SK-N-SH (cell line): ENCODE results near the gene ZFC3H1. TPM values are rescaled to one million over a fixed set of nuclear protein-coding genes. Genes with fewer than 3 reads are reported as not detected.

Source experiments
- CTCF ChIA-PET: fragments of 300-600, 350-600 bp; formaldehyde crosslinking; extraction: SDS; loops from one replicate; lab custom pipeline; 2021; lab: Yijun Ruan, JAX
- POLR2A ChIA-PET: fragments of 350-600 bp; sonication (Branson Sonifier 250); formaldehyde crosslinking; extraction: SDS; loops from one replicate; lab custom pipeline; 2020; ENCODE audit warnings: antibody characterized with exemption, inconsistent platforms; lab: Yijun Ruan, JAX
- DNase-seq: peaks from one replicate; pipeline ENCODE4 v3.0.0; 2012
- H2AFZ ChIP-seq: fragments of 200-600 bp; sonication (generic); 2 replicates; pipeline ENCODE4 v1.8.1; 2016; ENCODE audit warnings: antibody characterized with exemption, mild to moderate bottlenecking, low read depth
- H3F3A ChIP-seq: fragments of 200-600 bp; sonication (generic); replicated peaks from 2 replicates; pipeline ENCODE3; 2016; ENCODE audit warnings: antibody characterized with exemption, mild to moderate bottlenecking; ENCODE audit not compliant: insufficient read depth
- H3K27ac ChIP-seq, 2 experiments: fragments of 200-500 bp in 1 of 2; fragments of 200-600 bp in 1 of 2; sonication (Bioruptor generic) in 1 of 2; sonication (generic), shearing (Covaris generic) in 1 of 2; 2 replicates each; pipeline versions ENCODE4 v1.5.1 to v1.6.1; 2014 to 2016; ENCODE audit warnings: low read depth in 2 of 2, inconsistent platforms in 1 of 2, low read length in 1 of 2, mild to moderate bottlenecking in 1 of 2, mixed read lengths in 1 of 2
- H3K27me3 ChIP-seq: fragments of 200-600 bp; sonication (generic), shearing (Covaris generic); 2 replicates; pipeline ENCODE4 v1.6.1; 2016; ENCODE audit warnings: mixed run types; ENCODE audit not compliant: insufficient read depth
- H3K36me3 ChIP-seq, 2 experiments: fragments of 200-500 bp in 1 of 2; fragments of 200-600 bp in 1 of 2; sonication (Bioruptor generic) in 1 of 2; sonication (generic) in 1 of 2; replicated peaks in 1 of 2; 2 replicates each; pipeline versions ENCODE3 to v1.5.1; 2014 to 2016; ENCODE audit warnings: low read length in 1 of 2, mild to moderate bottlenecking in 1 of 2; ENCODE audit not compliant: insufficient read depth in 2 of 2, control insufficient read depth in 1 of 2
- H3K4me1 ChIP-seq, 2 experiments: fragments of 200-500 bp in 1 of 2; fragments of 200-600 bp in 1 of 2; sonication (Bioruptor generic) in 1 of 2; sonication (generic), shearing (Covaris generic) in 1 of 2; 2 replicates each; pipeline versions ENCODE4 v1.5.1 to v1.6.1; 2014 to 2016; ENCODE audit warnings: low read depth in 1 of 2, low read length in 1 of 2, mixed run types in 1 of 2; ENCODE audit not compliant: insufficient read depth in 2 of 2, control insufficient read depth in 1 of 2
- H3K4me2 ChIP-seq: fragments of 200-600 bp; sonication (generic), shearing (Covaris generic); 2 replicates; pipeline ENCODE4 v1.6.1; 2017; ENCODE audit warnings: mixed run types
- H3K4me3 ChIP-seq, 2 experiments: fragments of 200-500 bp in 1 of 2; fragments of 200-600 bp in 1 of 2; sonication (Bioruptor generic) in 1 of 2; sonication (generic), shearing (Covaris generic) in 1 of 2; 2 replicates each; pipeline versions ENCODE4 v1.5.1 to v1.8.1; 2014 to 2016; ENCODE audit warnings: low read depth in 2 of 2, inconsistent platforms in 1 of 2, low read length in 1 of 2, mild to moderate bottlenecking in 1 of 2, mixed read lengths in 1 of 2, moderate library complexity in 1 of 2
- H3K79me2 ChIP-seq: fragments of 200-600 bp; sonication (generic); 2 replicates; pipeline ENCODE4 v1.8.1; 2017; ENCODE audit warnings: mild to moderate bottlenecking; ENCODE audit not compliant: insufficient read depth
- H3K9ac ChIP-seq: fragments of 200-600 bp; sonication (generic); 2 replicates; pipeline ENCODE4 v1.6.1; 2017; ENCODE audit warnings: mixed run types
- H3K9me2 ChIP-seq: fragments of 200-600 bp; sonication (generic); 2 replicates; pipeline ENCODE4 v1.6.1; 2017; ENCODE audit warnings: mixed run types
- H3K9me3 ChIP-seq: fragments of 200-600 bp; sonication (generic); 2 replicates; pipeline ENCODE4 v1.6.1; 2017; ENCODE audit warnings: mixed run types, mild to moderate bottlenecking, moderate library complexity
- H4K20me1 ChIP-seq: fragments of 200-600 bp; sonication (generic); 2 replicates; pipeline ENCODE4 v1.6.1; 2017; ENCODE audit warnings: mild to moderate bottlenecking, mixed run types; ENCODE audit not compliant: insufficient read depth
- EP300 ChIP-seq, 2 experiments: IDR thresholded peaks; 2 replicates each; pipeline versions ENCODE4 v1.4.0 to v1.6.1; 2012; ENCODE audit warnings: borderline replicate concordance in 1 of 2, low read depth in 1 of 2, low read length in 1 of 2
- EZH2phosphoT487 ChIP-seq: fragments of 200-600 bp; sonication (generic); IDR thresholded peaks from 2 replicates; pipeline ENCODE4 v1.6.1; 2017; ENCODE audit warnings: low read depth, mixed run types, mild to moderate bottlenecking, antibody characterized with exemption, moderate library complexity, borderline replicate concordance
- FOSL2 ChIP-seq: IDR thresholded peaks from 2 replicates; pipeline ENCODE4 v1.4.0; 2012; ENCODE audit warnings: low read depth, mild to moderate bottlenecking, moderate library complexity, borderline replicate concordance
- FOXJ3 ChIP-seq: sonication (generic); formaldehyde crosslinking; IDR thresholded peaks from 2 replicates; pipeline ENCODE4 v1.5.1; 2020; ENCODE audit warnings: mild to moderate bottlenecking, missing genetic modification reagents
- FOXM1 ChIP-seq: IDR thresholded peaks from 2 replicates; pipeline ENCODE4 v1.4.0; 2012; ENCODE audit warnings: low read depth, mild to moderate bottlenecking
- GABPA ChIP-seq: IDR thresholded peaks from 2 replicates; pipeline ENCODE4 v1.4.0; 2012; ENCODE audit warnings: low read depth, mild to moderate bottlenecking
- JUND ChIP-seq: IDR thresholded peaks from 2 replicates; pipeline ENCODE4 v1.4.0; 2012
- MXI1 ChIP-seq: IDR thresholded peaks from 2 replicates; pipeline ENCODE4 v1.6.1; 2012; ENCODE audit warnings: mild to moderate bottlenecking, low read depth, low read length, improper control_type of control experiment
- NRF1 ChIP-seq: IDR thresholded peaks from 2 replicates; pipeline ENCODE4 v1.6.1; 2012; ENCODE audit warnings: low read depth, mild to moderate bottlenecking, low read length
- RAD21 ChIP-seq: IDR thresholded peaks from 2 replicates; pipeline ENCODE4 v1.6.1; 2012; ENCODE audit warnings: mild to moderate bottlenecking, low read length
- RCOR1 ChIP-seq: fragments of 150-350 bp; IDR thresholded peaks from 2 replicates; pipeline ENCODE4 v1.6.1; 2017; ENCODE audit warnings: antibody characterized with exemption, low read length
- RXRA ChIP-seq: IDR thresholded peaks from 2 replicates; pipeline ENCODE4 v1.4.0; 2012; ENCODE audit warnings: low read depth, mild to moderate bottlenecking, borderline replicate concordance
- SIN3A ChIP-seq: IDR thresholded peaks from 2 replicates; pipeline ENCODE4 v1.6.1; 2012; ENCODE audit warnings: low read depth, mild to moderate bottlenecking, low read length, moderate library complexity, borderline replicate concordance
- SMC3 ChIP-seq: IDR thresholded peaks from 2 replicates; pipeline ENCODE4 v1.6.1; 2012; ENCODE audit warnings: low read depth, low read length, improper control_type of control experiment
- TAF1 ChIP-seq: IDR thresholded peaks from 2 replicates; pipeline ENCODE4 v1.6.1; 2012; ENCODE audit warnings: low read depth, mild to moderate bottlenecking, low read length, moderate library complexity, borderline replicate concordance
- TCF12 ChIP-seq: IDR thresholded peaks from 2 replicates; pipeline ENCODE4 v1.4.0; 2012
- TEAD4 ChIP-seq: IDR thresholded peaks from 2 replicates; pipeline ENCODE4 v1.4.0; 2012; ENCODE audit warnings: mild to moderate bottlenecking, borderline replicate concordance; ENCODE audit not compliant: insufficient read depth
- WGBS: methylation state at CpG from one replicate; pipeline ENCODE4 v1.1.6; 2017; ENCODE audit warnings: low lambda C conversion rate; 5-methylcytosine and 5-hydroxymethylcytosine counted together
- polyA plus RNA-seq, 3 experiments: library from polyadenylated mRNA; depleted of rRNA; stranded (reverse); fragments of >200 nt; gene quantifications; 2 replicates each; pipeline ENCODE4 v1.2.3, GENCODE V29; 2012
- TF ChIP-seq, protein P1 (sequence below): fragments of 200-600 bp; sonication (generic); IDR thresholded peaks from 2 replicates; pipeline ENCODE4 v1.6.1; 2017; ENCODE audit warnings: antibody characterized with exemption, mild to moderate bottlenecking, moderate library complexity
- TF ChIP-seq, protein P2 (sequence below): IDR thresholded peaks from 2 replicates; pipeline ENCODE4 v1.4.0; 2012; ENCODE audit warnings: low read depth, borderline replicate concordance
- TF ChIP-seq, protein P3 (sequence below): IDR thresholded peaks from 2 replicates; pipeline ENCODE4 v1.6.1; 2012; ENCODE audit warnings: mild to moderate bottlenecking, low read depth, low read length, moderate library complexity
- TF ChIP-seq, protein P4 (sequence below): IDR thresholded peaks from 2 replicates; pipeline ENCODE4 v1.4.0; 2012; ENCODE audit warnings: low read depth, borderline replicate concordance
- TF ChIP-seq, protein P5 (sequence below): fragments of 150-350 bp; IDR thresholded peaks from 2 replicates; pipeline ENCODE4 v1.6.1; 2017; ENCODE audit warnings: antibody characterized with exemption, low read length, low read depth, borderline replicate concordance
- TF ChIP-seq, protein P6 (sequence below): fragments of 150-350 bp; IDR thresholded peaks from 2 replicates; pipeline ENCODE4 v1.6.1; 2016; ENCODE audit warnings: mild to moderate bottlenecking, low read depth, low read length

Gene ZFC3H1
- polyA plus RNA-seq, 1 of the 3 experiments (the other 2 are of a cell fraction), result 19.1 TPM

- Histone ChIP-seq H3K27me3 (no peaks in the 10 kb centered on the region), H3K9me2 (no peaks in the 10 kb centered on the region), H3K4me1 (peaks cover 0 to 5% of the 10 kb centered on the region in 2 experiments; a peak in 2 of 4 replicates), H3K4me3 (no peak overlapping the region), H3K9ac (no peak overlapping the region), H4K20me1 (no peaks in the 10 kb centered on the region), H3K79me2 (peaks cover 29% of the 10 kb centered on the region; the same call in 1 of the 2 replicates), H2AFZ (no peak overlapping the region), H3K9me3 (no peaks in the 10 kb centered on the region), H3F3A (peaks cover 6% of the 10 kb centered on the region), H3K4me2 (no peak overlapping the region)
- POLR2A ChIA-PET, result no interaction called here
- WGBS, result 42% methylated on average over 3 of the region's 3 CpGs
- TF ChIP-seq, protein P1, sequence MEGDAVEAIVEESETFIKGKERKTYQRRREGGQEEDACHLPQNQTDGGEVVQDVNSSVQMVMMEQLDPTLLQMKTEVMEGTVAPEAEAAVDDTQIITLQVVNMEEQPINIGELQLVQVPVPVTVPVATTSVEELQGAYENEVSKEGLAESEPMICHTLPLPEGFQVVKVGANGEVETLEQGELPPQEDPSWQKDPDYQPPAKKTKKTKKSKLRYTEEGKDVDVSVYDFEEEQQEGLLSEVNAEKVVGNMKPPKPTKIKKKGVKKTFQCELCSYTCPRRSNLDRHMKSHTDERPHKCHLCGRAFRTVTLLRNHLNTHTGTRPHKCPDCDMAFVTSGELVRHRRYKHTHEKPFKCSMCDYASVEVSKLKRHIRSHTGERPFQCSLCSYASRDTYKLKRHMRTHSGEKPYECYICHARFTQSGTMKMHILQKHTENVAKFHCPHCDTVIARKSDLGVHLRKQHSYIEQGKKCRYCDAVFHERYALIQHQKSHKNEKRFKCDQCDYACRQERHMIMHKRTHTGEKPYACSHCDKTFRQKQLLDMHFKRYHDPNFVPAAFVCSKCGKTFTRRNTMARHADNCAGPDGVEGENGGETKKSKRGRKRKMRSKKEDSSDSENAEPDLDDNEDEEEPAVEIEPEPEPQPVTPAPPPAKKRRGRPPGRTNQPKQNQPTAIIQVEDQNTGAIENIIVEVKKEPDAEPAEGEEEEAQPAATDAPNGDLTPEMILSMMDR, result peak; percentile 84
- no peak for TF ChIP-seq TEAD4
- TF ChIP-seq, protein P2, sequence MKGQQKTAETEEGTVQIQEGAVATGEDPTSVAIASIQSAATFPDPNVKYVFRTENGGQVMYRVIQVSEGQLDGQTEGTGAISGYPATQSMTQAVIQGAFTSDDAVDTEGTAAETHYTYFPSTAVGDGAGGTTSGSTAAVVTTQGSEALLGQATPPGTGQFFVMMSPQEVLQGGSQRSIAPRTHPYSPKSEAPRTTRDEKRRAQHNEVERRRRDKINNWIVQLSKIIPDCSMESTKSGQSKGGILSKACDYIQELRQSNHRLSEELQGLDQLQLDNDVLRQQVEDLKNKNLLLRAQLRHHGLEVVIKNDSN, result no peak
- no peak for TF ChIP-seq SIN3A
- TF ChIP-seq, protein P3, sequence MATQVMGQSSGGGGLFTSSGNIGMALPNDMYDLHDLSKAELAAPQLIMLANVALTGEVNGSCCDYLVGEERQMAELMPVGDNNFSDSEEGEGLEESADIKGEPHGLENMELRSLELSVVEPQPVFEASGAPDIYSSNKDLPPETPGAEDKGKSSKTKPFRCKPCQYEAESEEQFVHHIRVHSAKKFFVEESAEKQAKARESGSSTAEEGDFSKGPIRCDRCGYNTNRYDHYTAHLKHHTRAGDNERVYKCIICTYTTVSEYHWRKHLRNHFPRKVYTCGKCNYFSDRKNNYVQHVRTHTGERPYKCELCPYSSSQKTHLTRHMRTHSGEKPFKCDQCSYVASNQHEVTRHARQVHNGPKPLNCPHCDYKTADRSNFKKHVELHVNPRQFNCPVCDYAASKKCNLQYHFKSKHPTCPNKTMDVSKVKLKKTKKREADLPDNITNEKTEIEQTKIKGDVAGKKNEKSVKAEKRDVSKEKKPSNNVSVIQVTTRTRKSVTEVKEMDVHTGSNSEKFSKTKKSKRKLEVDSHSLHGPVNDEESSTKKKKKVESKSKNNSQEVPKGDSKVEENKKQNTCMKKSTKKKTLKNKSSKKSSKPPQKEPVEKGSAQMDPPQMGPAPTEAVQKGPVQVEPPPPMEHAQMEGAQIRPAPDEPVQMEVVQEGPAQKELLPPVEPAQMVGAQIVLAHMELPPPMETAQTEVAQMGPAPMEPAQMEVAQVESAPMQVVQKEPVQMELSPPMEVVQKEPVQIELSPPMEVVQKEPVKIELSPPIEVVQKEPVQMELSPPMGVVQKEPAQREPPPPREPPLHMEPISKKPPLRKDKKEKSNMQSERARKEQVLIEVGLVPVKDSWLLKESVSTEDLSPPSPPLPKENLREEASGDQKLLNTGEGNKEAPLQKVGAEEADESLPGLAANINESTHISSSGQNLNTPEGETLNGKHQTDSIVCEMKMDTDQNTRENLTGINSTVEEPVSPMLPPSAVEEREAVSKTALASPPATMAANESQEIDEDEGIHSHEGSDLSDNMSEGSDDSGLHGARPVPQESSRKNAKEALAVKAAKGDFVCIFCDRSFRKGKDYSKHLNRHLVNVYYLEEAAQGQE, result no peak
- no peak for TF ChIP-seq FOSL2
- no peak for TF ChIP-seq RXRA
- TF ChIP-seq, protein P4, sequence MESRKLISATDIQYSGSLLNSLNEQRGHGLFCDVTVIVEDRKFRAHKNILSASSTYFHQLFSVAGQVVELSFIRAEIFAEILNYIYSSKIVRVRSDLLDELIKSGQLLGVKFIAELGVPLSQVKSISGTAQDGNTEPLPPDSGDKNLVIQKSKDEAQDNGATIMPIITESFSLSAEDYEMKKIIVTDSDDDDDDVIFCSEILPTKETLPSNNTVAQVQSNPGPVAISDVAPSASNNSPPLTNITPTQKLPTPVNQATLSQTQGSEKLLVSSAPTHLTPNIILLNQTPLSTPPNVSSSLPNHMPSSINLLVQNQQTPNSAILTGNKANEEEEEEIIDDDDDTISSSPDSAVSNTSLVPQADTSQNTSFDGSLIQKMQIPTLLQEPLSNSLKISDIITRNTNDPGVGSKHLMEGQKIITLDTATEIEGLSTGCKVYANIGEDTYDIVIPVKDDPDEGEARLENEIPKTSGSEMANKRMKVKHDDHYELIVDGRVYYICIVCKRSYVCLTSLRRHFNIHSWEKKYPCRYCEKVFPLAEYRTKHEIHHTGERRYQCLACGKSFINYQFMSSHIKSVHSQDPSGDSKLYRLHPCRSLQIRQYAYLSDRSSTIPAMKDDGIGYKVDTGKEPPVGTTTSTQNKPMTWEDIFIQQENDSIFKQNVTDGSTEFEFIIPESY, result no peak
- TF ChIP-seq, protein P5, sequence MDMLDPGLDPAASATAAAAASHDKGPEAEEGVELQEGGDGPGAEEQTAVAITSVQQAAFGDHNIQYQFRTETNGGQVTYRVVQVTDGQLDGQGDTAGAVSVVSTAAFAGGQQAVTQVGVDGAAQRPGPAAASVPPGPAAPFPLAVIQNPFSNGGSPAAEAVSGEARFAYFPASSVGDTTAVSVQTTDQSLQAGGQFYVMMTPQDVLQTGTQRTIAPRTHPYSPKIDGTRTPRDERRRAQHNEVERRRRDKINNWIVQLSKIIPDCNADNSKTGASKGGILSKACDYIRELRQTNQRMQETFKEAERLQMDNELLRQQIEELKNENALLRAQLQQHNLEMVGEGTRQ, result no peak
- no peak for TF ChIP-seq JUND
- TF ChIP-seq TAF1, result no peak
- TF ChIP-seq SMC3, result peak; percentile 45; the same call in 1 of the 2 replicates
- TF ChIP-seq TCF12, result no peak
- peak; percentile 85 for TF ChIP-seq RAD21
- TF ChIP-seq EP300 (IDR thresholded peaks at IDR 0.05; ENCODE audit: borderline replicate concordance in 1 of 2, low read depth in 1 of 2, low read length in 1 of 2), result no peak
- TF ChIP-seq MXI1, result no peak
- no peak for TF ChIP-seq RCOR1
- TF ChIP-seq NRF1, result no peak
- TF ChIP-seq FOXM1, result no peak
- TF ChIP-seq, protein P6, sequence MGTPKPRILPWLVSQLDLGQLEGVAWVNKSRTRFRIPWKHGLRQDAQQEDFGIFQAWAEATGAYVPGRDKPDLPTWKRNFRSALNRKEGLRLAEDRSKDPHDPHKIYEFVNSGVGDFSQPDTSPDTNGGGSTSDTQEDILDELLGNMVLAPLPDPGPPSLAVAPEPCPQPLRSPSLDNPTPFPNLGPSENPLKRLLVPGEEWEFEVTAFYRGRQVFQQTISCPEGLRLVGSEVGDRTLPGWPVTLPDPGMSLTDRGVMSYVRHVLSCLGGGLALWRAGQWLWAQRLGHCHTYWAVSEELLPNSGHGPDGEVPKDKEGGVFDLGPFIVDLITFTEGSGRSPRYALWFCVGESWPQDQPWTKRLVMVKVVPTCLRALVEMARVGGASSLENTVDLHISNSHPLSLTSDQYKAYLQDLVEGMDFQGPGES, result no peak
- no peak for TF ChIP-seq EZH2phosphoT487
- no peak for TF ChIP-seq FOXJ3
- TF ChIP-seq GABPA, result no peak
- TF ChIP-seq, all 33 proteins: peak for 3
- Histone ChIP-seq H3K27ac (no peak overlapping the region; a peak in 1 of 4 replicates), H3K36me3 (peaks cover 79 to 96% of the 10 kb centered on the region in 2 experiments)
- CTCF ChIA-PET, result interaction anchor here (0.6 to 4.6 kb wide), 50 partner anchors 9 to 688 kb away, joined by 3 to 33 read pairs (median 4); partner anchors contain the start of genes RAB21 and TMEM19
- DNase-seq, result peak; percentile 53
These were observed 26.9 kb downstream of the ZFC3H1 start for GRCh38 chr12:71636704-71637115.
